ENCODE measurements around the gene MYOF.

Gene MYOF

DNA sequence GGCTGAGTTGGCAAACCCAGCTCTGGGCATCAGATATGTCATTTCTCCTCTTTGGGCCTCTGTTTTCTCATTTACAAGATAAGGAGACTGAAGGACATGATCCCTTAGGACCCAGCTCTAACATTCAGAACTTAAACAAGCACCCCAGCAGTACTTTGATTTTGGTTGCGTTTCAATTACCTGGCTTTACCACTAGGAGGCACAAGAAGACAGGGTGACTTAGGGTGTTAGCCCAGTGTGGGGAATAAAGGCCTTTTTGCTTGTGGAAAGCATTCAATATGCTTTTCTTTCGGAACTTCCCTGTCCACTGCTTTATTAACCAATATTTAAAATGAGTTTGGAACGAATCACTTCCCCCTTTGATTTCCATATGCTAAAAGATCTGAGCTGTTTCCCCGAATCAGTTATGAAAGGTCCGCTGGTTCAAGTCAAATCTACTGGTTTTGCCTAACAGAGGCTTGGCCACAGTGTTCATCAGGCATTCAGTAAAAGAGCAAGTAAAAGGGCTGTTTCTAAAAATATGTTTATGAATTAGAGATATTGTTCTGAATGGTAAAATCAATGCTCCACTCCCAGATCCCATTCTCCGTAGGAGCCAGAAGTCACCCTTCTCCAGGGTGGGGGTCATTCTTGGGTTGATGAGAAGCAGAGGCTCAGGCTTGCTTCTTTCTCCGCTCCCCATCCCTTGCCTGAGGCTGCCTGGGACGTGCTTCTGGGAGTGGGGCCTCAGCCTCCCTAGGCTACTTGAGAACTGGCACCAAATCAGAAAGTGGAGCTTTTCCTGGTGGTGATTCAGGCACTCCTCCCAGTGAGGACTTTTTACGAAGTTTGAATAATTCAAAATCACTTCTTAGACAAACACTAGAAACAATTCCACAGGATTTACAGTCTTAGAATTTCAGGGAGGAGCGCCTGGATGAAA is 105.5 kb downstream of the MYOF start:
- DNase-seq (ENCODE audit: extremely low read depth, low read depth), result peak; percentile 72
- TF ChIP-seq, protein P1, sequence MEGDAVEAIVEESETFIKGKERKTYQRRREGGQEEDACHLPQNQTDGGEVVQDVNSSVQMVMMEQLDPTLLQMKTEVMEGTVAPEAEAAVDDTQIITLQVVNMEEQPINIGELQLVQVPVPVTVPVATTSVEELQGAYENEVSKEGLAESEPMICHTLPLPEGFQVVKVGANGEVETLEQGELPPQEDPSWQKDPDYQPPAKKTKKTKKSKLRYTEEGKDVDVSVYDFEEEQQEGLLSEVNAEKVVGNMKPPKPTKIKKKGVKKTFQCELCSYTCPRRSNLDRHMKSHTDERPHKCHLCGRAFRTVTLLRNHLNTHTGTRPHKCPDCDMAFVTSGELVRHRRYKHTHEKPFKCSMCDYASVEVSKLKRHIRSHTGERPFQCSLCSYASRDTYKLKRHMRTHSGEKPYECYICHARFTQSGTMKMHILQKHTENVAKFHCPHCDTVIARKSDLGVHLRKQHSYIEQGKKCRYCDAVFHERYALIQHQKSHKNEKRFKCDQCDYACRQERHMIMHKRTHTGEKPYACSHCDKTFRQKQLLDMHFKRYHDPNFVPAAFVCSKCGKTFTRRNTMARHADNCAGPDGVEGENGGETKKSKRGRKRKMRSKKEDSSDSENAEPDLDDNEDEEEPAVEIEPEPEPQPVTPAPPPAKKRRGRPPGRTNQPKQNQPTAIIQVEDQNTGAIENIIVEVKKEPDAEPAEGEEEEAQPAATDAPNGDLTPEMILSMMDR (IDR thresholded peaks at IDR 0.05; ENCODE audit: low read depth, low read length), result peak; percentile 92

- DNase-seq (ENCODE audit: extremely low read depth, low read depth), result no peak
- TF ChIP-seq, protein P1 (IDR thresholded peaks at IDR 0.05; ENCODE audit: low read depth, low read length), result no peak
Measured at GRCh38 chr10:93370961-93371360, 111.2 kb downstream of the MYOF start.

DNA sequence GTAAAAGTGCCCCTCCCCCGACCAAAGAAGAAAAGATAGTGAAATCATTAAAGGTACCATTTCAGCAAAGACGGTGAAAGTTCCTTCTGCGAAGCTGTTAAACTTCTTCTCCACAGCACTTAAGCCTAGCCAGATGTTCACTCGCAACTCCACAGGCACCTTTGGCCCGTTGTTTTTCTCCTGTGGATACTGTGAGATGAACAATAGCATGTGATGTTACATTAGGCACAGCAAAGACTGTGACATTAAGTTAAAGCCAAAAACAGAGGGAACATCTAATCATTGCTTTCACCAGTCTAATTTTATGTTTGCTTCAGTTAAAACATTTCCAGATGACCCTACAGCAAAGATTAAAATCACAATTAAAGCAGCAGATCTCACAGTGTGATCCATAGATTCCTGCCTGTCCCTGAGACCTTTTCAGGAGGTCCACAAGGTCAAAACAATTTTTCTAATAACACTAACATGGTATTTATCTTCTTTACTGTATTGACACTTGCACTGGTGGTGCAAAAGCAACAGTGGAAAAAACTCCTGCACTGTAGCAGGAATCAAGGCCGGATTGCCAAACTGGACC is 112.5 kb downstream of the MYOF start:
- TF ChIP-seq, protein P1 (IDR thresholded peaks at IDR 0.05; ENCODE audit: low read depth, low read length), result no peak
- no peak for DNase-seq (ENCODE audit: extremely low read depth, low read depth)

- TF ChIP-seq, protein P1 (IDR thresholded peaks at IDR 0.05; ENCODE audit: low read depth, low read length), result no peak
- DNase-seq (ENCODE audit: extremely low read depth, low read depth), result no peak
Measured at GRCh38 chr10:93368210-93368609, 113.9 kb downstream of the MYOF start.

DNA sequence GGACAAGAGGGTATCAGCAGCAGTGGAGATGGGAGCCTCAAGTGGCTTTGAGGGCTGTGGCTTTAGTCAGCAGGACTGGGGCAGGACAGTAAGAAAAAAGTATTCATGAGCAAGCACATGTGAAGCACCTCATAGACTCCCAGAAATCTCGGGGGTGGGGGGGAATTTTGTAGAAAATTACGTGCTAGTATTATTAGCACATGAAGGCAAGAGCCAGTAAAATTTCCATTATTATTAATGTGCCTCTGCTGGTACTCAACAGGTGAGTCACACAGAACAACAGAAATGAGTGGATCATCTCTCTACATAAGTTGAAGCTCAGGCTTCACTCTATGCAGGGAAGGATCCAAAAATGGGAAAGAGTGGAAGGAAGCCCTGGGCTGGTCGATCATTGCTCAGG is 114.5 kb downstream of the MYOF start:
- DNase-seq (ENCODE audit: extremely low read depth, low read depth), result no peak
- TF ChIP-seq, protein P1 (IDR thresholded peaks at IDR 0.05; ENCODE audit: low read depth, low read length), result no peak

GRCh38 chr10:93364966-93365365 is 117.2 kb downstream of the MYOF start:
- TF ChIP-seq, protein P1 (IDR thresholded peaks at IDR 0.05; ENCODE audit: low read depth, low read length), result no peak
- DNase-seq (ENCODE audit: extremely low read depth, low read depth), result no peak
